Suprapubic skin (tissue), 4 donors: ENCODE measurements around the gene RASL12. TPM values are rescaled to one million over a fixed set of nuclear protein-coding genes. Genes with fewer than 3 reads are reported as not detected.

Source experiments
- DNase-seq, 2 donors: peaks; one replicate each; pipeline ENCODE4 v3.0.0-alpha.2; 2019; ENCODE audit warnings: low spot score in 2 of 2
- H3K27ac ChIP-seq: fragments of 200-600 bp; sonication (generic); one replicate; pipeline ENCODE4 v1.5.1; 2019
- H3K27me3 ChIP-seq: fragments of 200-600 bp; sonication (generic); one replicate; pipeline ENCODE4 v1.5.1; 2019
- H3K36me3 ChIP-seq: fragments of 200-600 bp; sonication (generic); one replicate; pipeline ENCODE4 v1.5.1; 2019
- H3K4me1 ChIP-seq: fragments of 200-600 bp; sonication (generic); one replicate; pipeline ENCODE4 v1.5.1; 2019
- H3K4me3 ChIP-seq: fragments of 200-600 bp; sonication (generic); one replicate; pipeline ENCODE4 v1.5.1; 2019; ENCODE audit warnings: mild to moderate bottlenecking
- H3K9me3 ChIP-seq: fragments of 200-600 bp; sonication (generic); one replicate; pipeline ENCODE4 v1.5.1; 2019
- CTCF ChIP-seq, 2 donors: fragments of 200-600 bp in 1 of 2; fragments of 450-650 bp in 1 of 2; sonication (generic) in 1 of 2; IDR thresholded peaks; one replicate each; pipeline ENCODE4 v1.5.1; 2016 to 2019; ENCODE audit warnings: antibody characterized with exemption in 2 of 2, mild to moderate bottlenecking in 1 of 2, moderate library complexity in 1 of 2
- EP300 ChIP-seq: sonication (generic); formaldehyde crosslinking; IDR thresholded peaks from one replicate; pipeline ENCODE4 v1.6.1; 2017; ENCODE audit warnings: antibody characterized with exemption
- POLR2A ChIP-seq, 2 donors: fragments of 450-650 bp; IDR thresholded peaks; one replicate each; pipeline ENCODE4 v1.6.1; 2017; ENCODE audit warnings: antibody characterized with exemption in 2 of 2, mild to moderate bottlenecking in 2 of 2, moderate library complexity in 2 of 2
- POLR2AphosphoS5 ChIP-seq, 3 donors: sonication (generic); formaldehyde crosslinking; IDR thresholded peaks; one replicate each; pipeline ENCODE4 v1.6.1; 2017; ENCODE audit warnings: antibody characterized with exemption in 3 of 3
- WGBS: methylation state at CpG from one replicate; pipeline ENCODE4 v1.1.5; 2018; 5-methylcytosine and 5-hydroxymethylcytosine counted together
- total RNA-seq, 4 donors: library from RNA; depleted of rRNA; stranded (reverse); fragments of >200 nt; gene quantifications; one replicate each; pipeline ENCODE4 v1.1.0, GENCODE V29; 2016

Gene RASL12
- total RNA-seq, 4 donors from 2014 or later: 4.8 to 9.7 (median 6.7) TPM

GRCh38 chr15:65052956-65053355 lies 14.8 kb downstream of the RASL12 start:
- no peak for DNase-seq
- WGBS: 83% methylated on average over 2 of the region's 2 CpGs
- H3K4me3 ChIP-seq: no peak overlapping the region
- H3K27ac ChIP-seq: no peak overlapping the region
- H3K9me3 ChIP-seq: no peaks in the 10 kb centered on the region
- H3K36me3 ChIP-seq: peaks cover 2% of the 10 kb centered on the region
- H3K27me3 ChIP-seq: no peaks in the 10 kb centered on the region
- peaks cover 14% of the 10 kb centered on the region for H3K4me1 ChIP-seq
- TF ChIP-seq EP300 (no peak), CTCF (IDR thresholded peaks at IDR 0.05) (no peak), POLR2A (IDR thresholded peaks at IDR 0.05) (no peak), POLR2AphosphoS5 (IDR thresholded peaks at IDR 0.05) (no peak)

- Histone ChIP-seq H3K4me1 (peaks cover 14% of the 10 kb centered on the region), H3K27me3 (no peaks in the 10 kb centered on the region), H3K4me3 (no peak overlapping the region), H3K9me3 (no peaks in the 10 kb centered on the region), H3K36me3 (peaks cover 2% of the 10 kb centered on the region), H3K27ac (no peak overlapping the region)
- WGBS: 78% methylated on average over 2 of the region's 2 CpGs
- TF ChIP-seq EP300: no peak
- TF ChIP-seq POLR2AphosphoS5 (IDR thresholded peaks at IDR 0.05): no peak
- no peak for TF ChIP-seq CTCF (IDR thresholded peaks at IDR 0.05)
- DNase-seq: no peak
Measured at GRCh38 chr15:65051266-65051665, 16.5 kb downstream of the RASL12 start.

- Histone ChIP-seq H3K27ac (no peak overlapping the region), H3K27me3 (no peaks in the 10 kb centered on the region), H3K4me1 (peaks cover 14% of the 10 kb centered on the region), H3K4me3 (no peak overlapping the region), H3K36me3 (peaks cover 2% of the 10 kb centered on the region), H3K9me3 (no peaks in the 10 kb centered on the region)
- TF ChIP-seq CTCF (IDR thresholded peaks at IDR 0.05) (no peak), POLR2AphosphoS5 (IDR thresholded peaks at IDR 0.05) (no peak), POLR2A (IDR thresholded peaks at IDR 0.05) (no peak), EP300 (no peak)
- DNase-seq: no peak
- 50% methylated on average over 4 of the region's 4 CpGs for WGBS
Measured at GRCh38 chr15:65050270-65050669, 17.5 kb downstream of the RASL12 start.

GRCh38 chr15:65049418-65049840 lies 18.4 kb downstream of the RASL12 start:
- Histone ChIP-seq H3K36me3 (peaks cover 2% of the 10 kb centered on the region), H3K27me3 (no peaks in the 10 kb centered on the region), H3K9me3 (no peaks in the 10 kb centered on the region), H3K4me3 (peak overlapping the region; percentile 32), H3K4me1 (peaks cover 12% of the 10 kb centered on the region), H3K27ac (no peak overlapping the region)
- 10% methylated on average over 13 of the region's 19 CpGs for WGBS
- TF ChIP-seq POLR2A (IDR thresholded peaks at IDR 0.05): no peak
- no peak for TF ChIP-seq CTCF (IDR thresholded peaks at IDR 0.05)
- peak in 1 of 3 donors; percentile 18 for TF ChIP-seq POLR2AphosphoS5 (IDR thresholded peaks at IDR 0.05)
- no peak for TF ChIP-seq EP300
- peak; percentile 91 to 96 for DNase-seq

- H3K4me1 ChIP-seq: peaks cover 10% of the 10 kb centered on the region
- no peaks in the 10 kb centered on the region for H3K9me3 ChIP-seq
- no peaks in the 10 kb centered on the region for H3K27me3 ChIP-seq
- DNase-seq: no peak
- H3K27ac ChIP-seq: no peak overlapping the region
- H3K36me3 ChIP-seq: no peaks in the 10 kb centered on the region
- 82% methylated on average over 2 of the region's 2 CpGs for WGBS
- no peak overlapping the region for H3K4me3 ChIP-seq
- TF ChIP-seq EP300 (no peak), POLR2A (IDR thresholded peaks at IDR 0.05) (no peak), POLR2AphosphoS5 (IDR thresholded peaks at IDR 0.05) (no peak), CTCF (IDR thresholded peaks at IDR 0.05) (no peak)
Measured at GRCh38 chr15:65048241-65048640, 19.6 kb downstream of the RASL12 start.
